ENCODE data around the gene ACOX3.
"Not testable (repeated sequence)": the region's sequence is repeated elsewhere in the genome, so short reads cannot be mapped to it uniquely, and the experiment has no call there.

Gene ACOX3

DNA sequence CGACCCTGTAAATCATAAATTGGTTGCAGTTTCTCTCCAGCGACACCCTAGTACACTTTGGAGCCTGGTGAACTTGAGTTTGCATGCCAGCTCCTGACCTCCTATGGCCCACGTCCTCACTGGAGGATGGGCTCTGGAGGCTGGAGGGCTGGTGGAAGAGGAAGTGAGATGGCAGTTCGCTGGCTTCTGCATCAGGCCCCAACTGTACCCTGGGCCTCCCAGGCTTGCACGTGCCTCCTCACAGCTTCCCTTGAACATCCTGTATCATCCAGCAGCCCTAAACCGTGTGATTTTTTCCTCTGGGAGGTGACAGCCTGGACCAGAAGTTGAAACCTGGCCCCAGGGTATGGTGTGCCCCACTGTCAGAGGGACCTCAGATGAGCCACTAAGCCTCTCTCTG lies 92.5 kb downstream of the ACOX3 start:
- DNase-seq, result no peak

DNA sequence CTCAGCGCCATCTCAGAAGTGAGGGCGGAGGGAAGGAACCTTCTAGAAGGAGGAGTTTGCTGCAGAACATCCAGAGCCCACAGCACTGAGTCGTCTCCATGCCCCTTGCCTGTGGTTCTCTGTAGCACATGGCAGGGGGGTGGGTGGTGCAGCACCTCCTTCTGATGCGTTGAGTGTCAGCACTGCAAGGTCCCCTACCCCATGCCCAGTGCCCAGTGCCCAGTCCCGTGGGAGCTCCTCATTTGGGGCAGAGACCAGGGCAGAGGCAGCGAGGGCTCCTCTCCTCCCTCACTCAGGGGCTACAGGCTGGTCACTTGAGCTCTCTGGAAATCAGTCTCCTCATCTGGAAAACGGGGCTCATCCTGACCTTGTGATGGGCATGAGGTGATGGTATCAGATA lies 92.9 kb downstream of the ACOX3 start:
- DNase-seq, result no peak

DNA sequence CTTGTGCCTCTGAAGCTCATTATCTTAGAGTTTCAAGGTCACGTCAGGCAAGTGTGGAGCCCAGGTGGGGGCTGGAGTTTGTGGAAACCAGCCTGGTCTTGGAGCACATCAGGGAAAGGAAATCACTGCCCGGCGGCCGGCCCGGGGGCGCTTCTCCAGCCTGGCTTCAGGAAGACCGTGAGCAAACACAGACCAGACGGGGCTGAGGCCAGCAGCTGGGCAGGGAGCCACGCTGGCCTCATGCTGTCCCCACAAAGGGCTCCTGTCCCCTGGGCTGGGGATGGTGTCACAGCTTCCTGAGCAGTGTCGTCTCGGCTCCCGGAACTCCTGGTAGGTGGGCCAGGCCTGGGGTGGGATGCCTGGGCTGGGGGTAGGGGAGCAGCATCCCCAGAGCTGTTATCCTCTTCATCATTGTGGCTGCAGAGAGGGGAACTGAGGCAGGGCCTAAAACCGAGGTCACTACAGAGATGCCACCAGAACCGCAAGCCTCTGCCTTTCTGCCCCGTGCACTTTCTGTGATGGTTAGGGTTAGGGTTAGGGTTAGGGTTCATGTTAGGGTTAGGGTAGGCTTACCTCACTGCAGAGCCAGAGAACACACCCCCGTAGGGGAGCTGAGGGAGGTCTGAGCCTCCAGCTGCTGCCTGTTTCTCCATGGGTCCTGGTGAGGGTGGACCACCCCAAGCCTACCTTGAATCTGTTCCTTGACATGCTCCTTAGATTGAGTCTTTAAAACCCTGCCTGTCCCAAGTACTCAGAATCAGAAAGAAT lies 93.5 kb downstream of the ACOX3 start:
- no peak for DNase-seq

DNA sequence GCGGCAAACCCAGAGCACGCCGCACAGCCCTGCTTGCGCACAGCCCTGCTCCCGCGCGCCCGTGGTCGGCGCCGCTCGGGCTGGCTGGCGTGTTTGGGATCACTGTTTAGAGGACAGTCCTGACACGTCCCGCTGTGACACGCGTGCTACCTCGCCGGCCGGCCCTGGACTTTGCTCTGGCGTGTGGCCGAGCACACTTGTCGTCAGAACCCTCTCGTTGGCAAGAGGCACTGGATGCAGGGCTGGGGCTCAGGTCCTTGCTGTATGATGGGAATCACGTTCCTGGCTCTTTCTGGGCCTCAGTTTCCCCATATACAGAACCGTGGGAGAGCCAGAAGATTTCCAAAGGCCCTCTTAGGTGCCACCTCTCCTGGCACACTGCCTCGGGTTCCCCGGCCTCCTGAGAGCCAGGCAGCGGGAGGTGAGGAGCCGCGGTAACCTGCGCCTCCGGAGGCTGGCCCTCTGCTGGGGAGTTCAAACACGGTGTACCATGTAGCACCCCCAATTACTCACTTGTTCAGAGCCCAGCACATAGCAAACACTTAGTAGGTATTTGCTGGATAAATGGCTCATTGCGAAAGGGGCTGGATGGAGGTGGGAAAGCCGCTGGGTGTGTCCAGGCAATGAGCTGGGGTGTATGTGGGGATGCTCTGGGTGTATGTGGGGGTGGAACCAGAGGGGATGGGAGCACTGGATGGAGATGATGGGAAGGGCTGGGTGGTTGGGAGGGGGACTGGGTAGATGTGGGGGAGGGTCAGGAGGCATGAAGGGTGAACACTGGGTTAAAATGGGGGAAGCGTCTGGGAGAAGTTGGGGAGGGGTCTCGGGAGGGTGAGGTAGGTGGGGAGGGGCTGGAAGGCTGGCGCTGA lies 94.3 kb downstream of the ACOX3 start:
- DNase-seq, result no peak

DNA sequence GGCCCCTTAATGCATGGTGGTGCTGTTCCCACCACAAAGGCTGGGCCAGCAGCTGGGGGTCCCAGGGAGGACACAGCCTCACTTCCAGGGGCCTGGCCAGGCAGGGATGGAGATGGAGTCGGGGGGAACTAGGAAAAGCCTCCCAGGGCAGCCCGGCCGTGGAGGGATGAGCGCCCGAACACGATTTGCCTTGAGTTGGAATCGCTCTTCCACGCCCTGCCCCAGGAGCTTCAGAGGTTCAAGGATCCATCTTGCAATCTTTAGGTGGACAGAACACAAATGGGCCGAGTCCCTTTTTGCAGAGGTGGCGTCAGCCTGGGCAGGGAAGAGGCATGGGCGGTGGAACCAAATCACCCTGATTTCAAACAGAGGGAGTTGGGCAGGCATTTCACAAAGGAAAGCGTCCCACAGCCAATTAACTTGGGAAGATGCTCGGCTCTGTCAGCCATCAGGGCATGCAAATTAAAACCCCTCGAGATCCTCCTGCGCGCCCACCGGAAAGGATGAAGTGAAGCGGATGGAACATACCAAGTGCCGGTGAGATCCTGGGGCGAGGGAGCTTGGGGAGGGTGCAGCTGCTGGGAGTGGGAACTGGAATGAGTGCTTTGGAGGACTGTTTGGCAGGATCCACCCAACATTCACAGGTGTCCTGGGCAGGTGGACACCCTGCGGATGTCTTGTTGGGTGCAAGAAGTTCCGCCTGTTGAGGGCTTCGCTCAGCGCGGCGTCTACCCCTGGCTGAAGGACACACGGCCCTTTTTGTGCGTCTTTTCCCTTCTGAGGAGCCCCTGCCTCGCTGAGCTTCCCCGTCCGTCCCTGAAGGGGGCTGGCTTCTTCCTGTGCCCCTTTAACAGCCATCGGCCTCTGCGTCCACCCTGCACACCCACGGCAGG lies 95.2 kb downstream of the ACOX3 start:
- DNase-seq, result no peak

DNA sequence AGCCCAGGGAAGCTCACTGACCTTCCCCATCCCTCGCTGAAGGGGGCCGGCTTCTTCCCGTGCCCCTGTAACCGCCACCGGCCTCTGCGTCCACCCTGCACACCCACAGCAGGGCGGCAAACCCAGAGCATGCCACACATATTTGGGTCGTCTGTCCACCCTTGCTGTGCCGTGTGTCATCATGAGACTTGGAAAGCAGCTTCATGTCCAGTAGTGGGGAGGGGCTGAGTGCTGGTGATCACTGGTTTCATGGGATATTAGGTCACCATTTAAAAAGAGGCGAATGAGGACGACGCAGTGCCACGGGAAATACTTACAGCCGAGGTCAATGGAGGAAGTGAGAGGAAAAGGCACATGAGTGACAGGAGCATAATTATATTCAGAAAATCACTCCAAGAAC lies 96.1 kb downstream of the ACOX3 start:
- no peak for DNase-seq

DNA sequence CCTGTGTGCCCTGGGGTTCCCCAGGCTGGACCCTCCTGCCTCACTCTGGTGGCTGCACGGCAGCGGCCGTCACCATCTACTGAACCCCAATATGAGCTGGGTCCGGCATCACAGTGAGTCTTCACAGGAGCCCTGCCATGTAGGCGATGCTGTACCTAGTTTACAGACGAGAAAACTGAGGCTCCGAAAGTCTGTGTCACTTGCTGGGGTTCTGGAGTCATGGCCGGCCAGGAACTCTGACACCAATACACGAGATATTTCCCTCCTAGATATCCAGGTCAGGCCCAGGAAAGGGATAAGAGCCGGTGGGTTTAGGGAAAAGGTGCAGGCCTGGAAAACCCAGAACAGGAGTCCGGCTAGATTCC lies 96.6 kb downstream of the ACOX3 start:
- no peak for DNase-seq

DNA sequence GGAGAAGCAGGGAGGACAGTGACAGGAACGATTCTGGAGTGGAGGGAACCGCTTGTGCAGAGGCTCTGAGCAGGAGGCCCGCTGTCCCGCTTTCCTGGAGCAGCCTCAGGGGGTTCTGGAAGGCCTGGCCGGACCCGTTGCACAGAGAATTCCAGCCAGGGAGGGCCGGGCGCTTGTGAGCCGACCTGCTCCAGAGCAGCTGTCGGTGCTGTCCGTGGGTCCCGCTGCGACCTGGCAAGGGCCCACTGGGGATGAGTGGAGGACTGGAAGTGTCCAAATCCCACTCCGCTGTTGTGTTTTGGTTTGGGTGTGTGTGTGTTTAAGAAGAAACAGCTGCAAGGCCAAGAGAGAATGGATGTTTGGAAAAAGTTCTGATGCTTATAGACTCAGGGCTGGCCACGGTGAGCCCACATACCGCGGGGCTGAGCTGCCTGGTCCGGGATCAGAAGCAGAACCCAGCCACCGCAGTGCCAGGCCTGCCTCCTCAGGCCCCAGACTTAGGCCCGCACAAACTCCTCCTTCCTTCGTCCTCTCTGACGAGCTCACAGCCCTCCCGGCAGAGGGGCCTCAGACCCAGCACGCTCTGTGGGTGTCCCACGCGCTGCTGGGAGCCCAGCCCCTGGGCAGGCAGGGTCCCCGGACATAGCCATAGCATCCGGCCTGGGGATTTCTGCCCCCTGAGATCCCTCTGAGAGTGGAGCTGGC lies 97.1 kb downstream of the ACOX3 start:
- DNase-seq, result no peak

DNA sequence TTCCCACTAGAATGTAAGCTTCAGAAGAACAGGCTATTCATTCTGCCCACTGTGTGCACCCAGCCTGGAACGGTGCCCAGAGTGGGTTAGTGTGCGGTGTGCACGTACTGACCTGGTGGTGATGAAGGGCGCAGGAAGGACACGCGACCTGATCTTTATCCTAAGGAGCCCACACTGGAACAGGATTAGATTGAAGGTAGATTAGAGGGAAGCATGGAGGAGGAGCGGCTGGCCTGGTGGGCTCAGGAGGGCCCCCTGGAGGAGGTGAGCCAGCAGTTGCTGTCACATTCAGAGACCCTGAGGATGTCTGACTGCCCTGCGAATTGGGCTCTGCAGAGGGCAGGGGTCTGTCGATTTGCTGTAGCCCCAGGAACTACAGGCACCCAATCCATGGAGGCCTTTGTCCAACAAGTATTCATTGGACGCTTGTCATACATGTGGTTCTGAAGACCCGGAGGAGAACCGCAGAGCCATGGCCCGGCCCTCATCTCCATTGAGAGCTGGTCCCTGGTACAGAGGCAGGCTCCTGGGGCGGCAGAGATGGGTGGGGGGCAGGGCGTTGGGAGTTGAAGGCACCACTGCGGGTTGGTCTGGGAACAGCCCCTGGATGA lies 97.8 kb downstream of the ACOX3 start:
- DNase-seq, result no peak

DNA sequence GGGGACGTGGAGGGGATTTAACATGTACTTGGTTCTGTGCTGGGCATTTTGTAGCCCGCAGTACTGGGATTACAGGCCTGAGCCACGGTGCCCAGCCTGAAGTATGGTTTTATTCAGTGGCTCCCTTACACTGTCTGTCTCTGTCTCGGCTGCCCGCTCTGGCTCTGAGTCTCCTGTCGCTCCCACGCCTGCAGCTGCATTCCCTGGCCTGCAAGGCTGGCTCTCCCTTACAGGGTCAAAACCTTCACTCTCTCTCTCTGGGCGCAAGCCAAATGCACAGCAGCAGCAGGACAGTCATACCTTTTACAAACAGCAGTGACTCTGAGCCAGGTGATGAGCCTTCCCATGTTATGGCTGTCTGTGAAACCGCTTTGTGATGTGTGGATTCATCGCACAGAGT lies 98.8 kb downstream of the ACOX3 start:
- DNase-seq, result no peak

DNA sequence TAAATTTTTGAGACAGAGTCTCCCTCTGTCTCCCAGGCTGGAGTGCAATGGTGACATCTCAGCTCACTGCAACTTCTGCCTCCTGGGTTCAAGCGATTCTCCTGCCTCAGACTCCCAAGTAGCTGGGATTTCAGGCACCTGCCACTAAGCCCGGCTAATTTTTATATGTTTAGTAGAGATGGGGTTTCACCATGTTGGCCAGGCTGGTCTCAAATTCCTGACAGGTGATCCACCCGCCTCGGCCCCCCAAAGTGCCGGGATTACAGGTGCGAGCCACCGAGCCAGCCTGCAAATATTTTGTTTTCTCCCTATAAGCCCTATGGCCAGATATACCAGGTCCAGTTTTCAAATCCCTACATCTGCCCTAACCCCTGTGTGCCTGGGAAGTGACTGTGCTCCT lies 99.2 kb downstream of the ACOX3 start:
- DNase-seq, result not testable (repeated sequence)

DNA sequence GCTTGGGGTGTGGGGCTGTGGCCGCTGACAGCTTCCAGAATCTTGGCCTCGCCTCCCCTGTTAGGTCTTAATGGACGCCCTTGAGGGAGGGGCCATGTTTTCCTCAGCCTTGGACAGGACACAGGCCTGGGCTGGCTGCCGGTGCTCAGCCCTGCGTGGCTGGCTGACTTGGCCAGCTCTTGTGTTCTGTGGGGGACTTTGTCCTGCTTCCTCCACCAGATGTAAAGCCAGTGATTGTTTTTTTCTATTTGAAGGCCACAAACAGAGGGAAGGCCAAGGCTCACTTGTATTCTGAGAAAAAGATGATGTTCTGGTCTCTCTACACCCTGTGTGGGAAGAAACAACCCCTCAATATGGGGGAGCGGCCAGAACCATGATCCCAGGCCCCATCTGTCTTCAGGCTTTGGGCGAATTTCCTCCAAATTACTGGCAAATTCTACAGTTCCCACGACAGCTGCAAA lies 99.7 kb downstream of the ACOX3 start:
- no peak for DNase-seq

DNA sequence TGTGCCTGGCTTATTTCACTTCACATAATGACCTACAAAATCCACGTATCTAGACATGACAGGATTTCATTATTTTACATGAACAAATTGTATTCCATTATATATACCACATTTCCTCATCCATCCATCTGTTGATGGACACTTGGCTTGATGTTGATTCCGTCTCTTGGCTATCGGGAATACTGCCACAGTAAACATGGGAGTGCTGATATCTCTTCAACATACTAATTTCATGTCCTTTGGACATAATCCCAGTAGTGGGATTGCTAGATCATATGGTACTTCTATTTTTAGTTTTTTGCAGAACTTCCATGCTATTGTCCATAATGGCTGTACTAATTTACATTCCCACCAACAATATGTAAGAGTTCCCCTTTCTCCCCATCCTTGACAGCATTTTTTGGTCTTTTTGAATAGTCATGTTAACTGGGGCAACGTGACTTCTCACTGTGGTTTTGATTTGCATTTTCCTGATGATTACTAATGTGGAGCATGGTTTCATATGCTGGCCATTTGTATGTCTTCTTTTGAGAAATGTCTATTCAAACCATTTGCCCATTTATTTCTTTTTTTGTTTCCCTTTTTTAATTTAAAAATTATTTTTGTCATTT lies 102.1 kb downstream of the ACOX3 start:
- no peak for DNase-seq

DNA sequence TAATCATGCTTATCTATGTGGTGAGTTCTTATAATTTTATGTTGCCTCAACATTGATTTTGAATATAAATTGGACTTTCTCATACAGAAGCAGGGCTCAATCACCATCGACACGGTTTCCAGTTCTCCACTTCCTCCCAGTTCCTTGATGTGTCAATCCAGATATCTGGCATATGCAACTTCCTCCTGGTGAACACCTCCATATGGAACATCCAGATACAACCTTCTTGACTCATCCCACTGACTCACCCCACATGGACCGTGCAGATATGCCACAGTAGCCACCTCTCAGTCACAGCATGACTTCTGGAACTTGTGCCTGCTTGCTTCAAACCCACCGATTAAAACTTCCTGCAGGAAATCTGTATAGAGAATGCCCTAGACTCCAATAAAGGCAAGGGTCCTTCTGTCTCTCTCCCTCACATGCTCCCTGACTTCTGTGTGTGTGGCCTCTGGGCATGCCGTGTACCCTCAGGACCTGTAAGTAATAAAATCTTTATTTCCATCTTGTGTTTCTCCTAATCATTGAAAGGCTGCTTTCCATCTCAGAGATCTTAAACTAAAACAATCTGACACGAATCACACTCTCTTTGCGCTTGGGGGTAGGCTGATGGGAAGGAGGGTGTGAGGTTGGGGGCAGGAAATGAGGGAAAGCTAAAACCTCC lies 104.0 kb downstream of the ACOX3 start:
- no peak for DNase-seq

DNA sequence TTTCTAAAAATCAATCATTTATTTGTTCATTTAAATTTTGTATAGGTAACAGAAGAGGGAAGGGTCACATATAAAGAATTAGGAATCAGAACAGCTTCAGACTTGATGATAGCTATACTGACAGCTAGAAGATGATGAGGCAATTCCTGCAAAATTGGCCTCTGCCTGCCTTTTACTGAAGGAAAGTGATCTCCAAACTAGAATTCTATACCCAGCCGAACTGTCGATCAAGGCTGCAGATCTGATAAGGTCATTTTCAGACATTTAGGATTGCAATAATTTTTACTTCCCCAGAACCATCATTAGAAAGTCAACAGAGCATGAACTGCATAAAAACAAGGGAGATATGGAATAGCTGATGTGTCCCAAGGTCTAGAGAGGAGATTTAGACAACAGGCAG lies 104.7 kb downstream of the ACOX3 start:
- no peak for DNase-seq

DNA sequence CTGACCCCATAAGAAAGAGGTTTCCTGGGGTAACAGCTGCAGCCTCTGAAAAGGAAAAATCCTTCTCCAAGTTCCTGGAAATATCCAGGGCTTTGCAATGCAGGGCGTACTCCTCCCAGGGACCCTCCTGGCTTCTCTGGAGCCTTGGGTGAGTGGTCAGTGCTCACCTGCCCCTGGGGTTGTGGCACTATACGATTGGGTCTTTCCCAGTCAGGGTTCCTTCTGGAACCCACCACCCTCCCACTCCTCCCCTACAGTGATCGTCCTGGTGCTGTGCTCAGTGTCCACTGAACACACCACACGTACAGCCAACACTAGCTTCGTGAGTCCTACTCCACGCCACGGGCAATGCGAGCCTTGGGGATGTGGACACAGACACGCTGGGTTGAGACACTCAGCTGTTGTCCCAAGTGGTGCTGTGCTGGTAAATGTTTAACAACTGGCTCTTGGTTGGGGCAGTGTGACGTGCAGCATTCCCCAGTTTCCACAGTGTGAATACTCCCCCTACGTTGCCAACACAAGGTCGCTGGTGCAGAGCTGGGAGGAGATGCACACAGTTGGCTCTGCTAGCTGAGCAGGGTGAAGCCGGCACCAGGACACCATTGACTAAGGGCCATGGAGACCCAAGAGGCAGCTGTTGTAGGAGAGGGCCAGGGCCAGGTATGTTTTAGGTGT lies 105.6 kb downstream of the ACOX3 start:
- no peak for DNase-seq

DNA sequence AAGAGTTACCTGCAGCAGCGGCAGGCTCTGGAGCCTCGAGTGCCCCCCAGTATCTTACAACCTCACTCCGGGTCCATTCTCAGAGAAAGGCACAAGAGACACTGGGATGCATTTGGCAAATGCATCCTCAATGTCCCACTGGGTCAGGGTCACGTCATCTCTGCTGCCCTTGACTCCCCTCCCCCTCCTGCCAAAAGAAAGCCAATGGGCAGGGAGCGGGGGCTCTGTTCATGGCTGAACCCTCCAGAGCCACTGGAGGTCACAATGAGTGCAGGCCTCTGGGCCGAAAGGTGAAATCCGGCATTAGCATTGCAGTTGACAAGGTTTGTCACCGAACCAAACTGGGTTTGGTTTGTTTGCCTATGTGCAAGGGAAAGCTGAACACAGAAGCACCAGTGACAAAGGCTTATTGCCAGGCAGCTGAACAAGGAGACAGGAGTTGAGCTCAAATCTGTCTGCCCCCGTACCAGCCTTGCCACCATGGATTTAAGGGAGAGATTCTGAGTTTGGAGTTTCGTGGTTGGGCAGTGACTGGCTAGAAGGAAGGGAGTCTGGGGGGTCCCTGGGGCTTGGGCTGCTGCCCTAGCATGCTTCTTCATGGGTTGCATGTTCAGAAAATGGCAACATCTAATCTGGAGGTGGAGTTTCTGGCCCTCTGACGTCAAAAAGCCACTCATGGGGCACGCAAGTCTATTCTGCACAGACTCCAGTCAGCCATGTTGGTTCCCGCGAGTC lies 106.6 kb downstream of the ACOX3 start:
- DNase-seq, result no peak

DNA sequence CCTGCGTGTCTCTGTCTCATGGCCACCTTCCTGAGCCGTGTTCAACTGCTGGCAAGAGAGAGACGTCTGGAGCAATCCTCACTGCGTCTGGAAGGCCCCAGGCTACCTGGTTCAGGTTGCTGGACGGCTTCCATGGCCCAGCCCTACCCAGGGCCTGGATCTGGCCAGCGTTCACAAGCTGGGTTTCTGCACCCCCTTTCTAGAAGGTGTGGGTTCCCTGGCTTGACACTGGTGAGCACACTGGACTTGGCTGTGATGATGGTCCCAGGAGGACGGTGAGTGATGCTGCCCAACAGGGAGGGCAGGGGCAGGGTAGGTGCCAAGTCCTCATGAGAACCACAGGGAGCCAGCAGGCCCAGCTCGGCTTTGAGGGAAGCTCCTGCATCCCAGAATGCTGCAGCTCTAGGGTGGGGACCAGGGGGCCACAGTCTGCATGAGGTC lies 107.6 kb downstream of the ACOX3 start:
- no peak for DNase-seq

DNA sequence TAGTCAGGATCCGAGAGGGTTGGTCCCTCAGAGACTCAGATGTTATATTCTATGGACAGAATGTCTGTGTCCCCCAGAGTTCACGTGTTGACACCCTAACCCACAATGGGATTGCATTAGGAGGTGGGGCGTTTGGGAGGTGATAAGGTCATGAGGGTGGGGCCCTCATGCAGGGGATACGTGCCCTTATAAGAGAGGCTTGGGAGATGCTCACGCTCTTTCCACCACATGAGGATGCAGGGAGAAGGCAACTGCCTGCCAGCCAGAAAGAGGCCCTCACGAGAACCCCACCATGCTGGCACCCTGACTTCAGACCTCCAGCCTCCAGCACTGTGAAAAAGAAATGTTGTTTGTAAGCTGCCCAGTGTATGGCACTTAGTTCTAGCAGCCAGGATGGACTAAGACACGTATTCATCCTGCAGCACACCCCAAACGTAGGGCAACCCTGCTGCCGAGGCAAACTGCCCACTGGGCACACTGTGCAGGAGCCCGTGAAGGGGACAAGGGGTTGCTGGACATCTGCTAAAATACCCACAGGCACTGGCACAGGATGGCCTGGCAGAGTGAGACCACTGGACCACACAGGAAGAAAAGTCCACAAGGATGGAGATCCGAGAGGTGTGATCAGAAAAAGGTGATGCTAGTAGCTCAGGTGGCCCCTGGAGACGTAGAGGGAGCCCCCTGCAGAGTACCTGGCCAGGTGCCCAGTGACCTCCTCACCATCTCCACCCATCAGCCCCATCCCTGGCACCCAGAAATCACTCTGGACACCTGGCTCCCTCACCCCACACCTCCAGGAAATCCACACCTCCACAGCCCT lies 108.3 kb downstream of the ACOX3 start:
- DNase-seq, result no peak

Data from COR-L47 (cell line).